Measurements from ENCODE around the gene PBOV1.
"Not testable (repeated sequence)": the region's sequence is repeated elsewhere in the genome, so short reads cannot be mapped to it uniquely, and the experiment has no call there.

Gene PBOV1

GRCh38 chr6:138237463-138237862 lies 19.2 kb upstream of the PBOV1 start:
- no peak for DNase-seq (ENCODE audit: low spot score)

GRCh38 chr6:138235693-138236092 lies 17.4 kb upstream of the PBOV1 start:
- DNase-seq (ENCODE audit: low spot score) = no peak

- DNase-seq (ENCODE audit: low spot score) = no peak
Measured at GRCh38 chr6:138235205-138235604, 16.9 kb upstream of the PBOV1 start.

GRCh38 chr6:138234363-138234762 lies 16.1 kb upstream of the PBOV1 start:
- DNase-seq (ENCODE audit: low spot score) = no peak

GRCh38 chr6:138231381-138231886 lies 13.1 kb upstream of the PBOV1 start:
- DNase-seq (ENCODE audit: low spot score) = no peak

- DNase-seq (ENCODE audit: low spot score) = no peak
Measured at GRCh38 chr6:138230759-138231380, 12.6 kb upstream of the PBOV1 start.

GRCh38 chr6:138230221-138230620 lies 11.9 kb upstream of the PBOV1 start:
- no peak for DNase-seq (ENCODE audit: low spot score)

- DNase-seq (ENCODE audit: low spot score) = no peak
Measured at GRCh38 chr6:138229663-138230179, 11.4 kb upstream of the PBOV1 start.

- DNase-seq (ENCODE audit: low spot score) = no peak
Measured at GRCh38 chr6:138229072-138229471, 10.8 kb upstream of the PBOV1 start.

- DNase-seq (ENCODE audit: low spot score) = no peak
Measured at GRCh38 chr6:138227316-138227781, 9.1 kb upstream of the PBOV1 start.

GRCh38 chr6:138226700-138227315 lies 8.5 kb upstream of the PBOV1 start:
- no peak for DNase-seq (ENCODE audit: low spot score)

- no peak for DNase-seq (ENCODE audit: low spot score)
Measured at GRCh38 chr6:138225953-138226352, 7.7 kb upstream of the PBOV1 start.

- no peak for DNase-seq (ENCODE audit: low spot score)
Measured at GRCh38 chr6:138222901-138223546, 4.7 kb upstream of the PBOV1 start.

- DNase-seq (ENCODE audit: low spot score) = no peak
Measured at GRCh38 chr6:138219901-138220300, 1.6 kb upstream of the PBOV1 start.

- DNase-seq (ENCODE audit: low spot score) = no peak
Measured at GRCh38 chr6:138219398-138219797, 1.1 kb upstream of the PBOV1 start.

GRCh38 chr6:138215093-138215782 lies 3.1 kb downstream of the PBOV1 start:
- DNase-seq (ENCODE audit: low spot score) = no peak

GRCh38 chr6:138212530-138212929 lies 5.8 kb downstream of the PBOV1 start:
- DNase-seq (ENCODE audit: low spot score) = not testable (repeated sequence)

- no peak for DNase-seq (ENCODE audit: low spot score)
Measured at GRCh38 chr6:138211601-138212000, 6.7 kb downstream of the PBOV1 start.

- peak; percentile 74 for DNase-seq (ENCODE audit: low spot score)
Measured at GRCh38 chr6:138211048-138211581, 7.2 kb downstream of the PBOV1 start.

GRCh38 chr6:138206862-138207261 lies 11.4 kb downstream of the PBOV1 start:
- peak; percentile 54 for DNase-seq (ENCODE audit: low spot score)

- DNase-seq (ENCODE audit: low spot score) = no peak
Measured at GRCh38 chr6:138205437-138206094, 12.7 kb downstream of the PBOV1 start.
